ENCODE data around the gene RPS19.
"Not testable (repeated sequence)": the region's sequence is repeated elsewhere in the genome, so short reads cannot be mapped to it uniquely, and the experiment has no call there.

Gene RPS19

DNA sequence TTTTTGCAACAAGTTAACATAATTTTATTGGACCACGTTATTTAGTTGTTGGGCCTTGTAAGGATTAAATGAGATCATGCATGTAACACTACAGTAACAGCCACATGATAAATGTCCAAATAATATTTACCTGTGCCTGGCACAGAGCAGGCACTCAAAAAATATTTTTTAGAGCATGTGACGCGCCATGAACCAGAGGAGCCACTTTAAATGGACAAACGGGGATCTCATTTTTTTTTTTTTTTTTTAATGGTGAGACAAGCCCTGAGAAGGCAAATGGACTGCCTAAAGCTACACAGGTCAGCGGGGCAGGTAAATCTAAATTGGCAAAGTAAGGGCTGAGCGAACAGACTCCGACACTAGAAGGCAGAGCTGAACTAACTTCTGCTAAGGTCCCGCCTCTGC is 840 bp upstream of the RPS19 start:
- no peak for DNase-seq (ENCODE audit: low read depth in 1 of 2, low spot score in 1 of 2)

- no peak for DNase-seq (ENCODE audit: low read depth in 1 of 2, low spot score in 1 of 2)
Observed at GRCh38 chr19:41860419-41861115, 512 bp downstream of the RPS19 start.

DNA sequence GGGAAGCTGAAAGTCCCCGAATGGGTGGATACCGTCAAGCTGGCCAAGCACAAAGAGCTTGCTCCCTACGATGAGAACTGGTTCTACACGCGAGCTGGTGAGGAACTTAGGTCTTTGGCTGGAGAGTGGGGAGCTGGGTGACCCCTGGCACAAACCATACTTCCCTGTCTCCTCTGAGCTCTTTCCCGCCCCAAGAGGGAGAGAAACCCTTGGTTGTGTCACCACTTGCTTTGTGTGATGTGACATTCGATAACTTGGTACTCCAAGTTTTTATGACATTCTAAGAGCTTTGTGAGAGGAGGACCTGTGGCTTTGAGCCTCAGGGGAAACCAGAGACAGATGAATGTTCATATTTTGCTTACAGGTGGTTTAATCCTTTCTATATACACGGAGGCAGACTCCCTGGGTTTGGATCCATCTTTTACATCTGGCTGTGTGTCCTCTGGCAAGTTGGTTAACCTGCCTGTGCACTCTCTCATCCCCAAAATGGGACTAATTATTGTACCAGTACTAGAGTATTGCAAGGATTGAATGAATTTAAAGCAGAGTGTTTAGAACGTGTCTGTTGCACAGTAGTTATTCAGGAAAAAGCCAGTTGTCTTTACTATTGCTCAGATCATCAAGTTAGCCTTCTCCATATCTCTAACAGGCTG is 1.2 kb downstream of the RPS19 start:
- no peak for DNase-seq (ENCODE audit: low read depth in 1 of 2, low spot score in 1 of 2)

DNA sequence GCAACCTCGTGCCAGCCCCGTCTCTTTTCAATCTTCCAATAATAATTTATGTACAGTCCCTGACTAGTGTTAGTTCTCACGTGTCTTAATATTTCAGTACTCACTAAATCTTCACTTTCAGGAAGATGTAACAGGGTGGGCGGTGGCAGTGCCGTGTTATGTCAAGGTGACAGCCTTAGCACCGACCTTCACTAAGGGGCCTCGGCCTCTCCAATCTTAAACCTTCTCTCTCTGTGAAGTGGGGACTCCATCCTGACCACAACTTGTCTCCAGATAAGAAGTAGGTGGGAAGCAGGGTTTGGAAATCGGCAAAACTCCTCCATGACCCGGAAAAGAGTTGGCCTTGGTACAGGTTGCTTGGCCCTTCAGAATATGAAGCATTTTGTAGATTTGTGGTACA is 1.8 kb downstream of the RPS19 start:
- no peak for DNase-seq (ENCODE audit: low read depth in 1 of 2, low spot score in 1 of 2)

GRCh38 chr19:41862445-41862986 is 2.5 kb downstream of the RPS19 start:
- DNase-seq (ENCODE audit: low read depth in 1 of 2, low spot score in 1 of 2): no peak

- no peak for DNase-seq (ENCODE audit: low read depth in 1 of 2, low spot score in 1 of 2)
Observed at GRCh38 chr19:41863209-41863931, 3.3 kb downstream of the RPS19 start.

DNA sequence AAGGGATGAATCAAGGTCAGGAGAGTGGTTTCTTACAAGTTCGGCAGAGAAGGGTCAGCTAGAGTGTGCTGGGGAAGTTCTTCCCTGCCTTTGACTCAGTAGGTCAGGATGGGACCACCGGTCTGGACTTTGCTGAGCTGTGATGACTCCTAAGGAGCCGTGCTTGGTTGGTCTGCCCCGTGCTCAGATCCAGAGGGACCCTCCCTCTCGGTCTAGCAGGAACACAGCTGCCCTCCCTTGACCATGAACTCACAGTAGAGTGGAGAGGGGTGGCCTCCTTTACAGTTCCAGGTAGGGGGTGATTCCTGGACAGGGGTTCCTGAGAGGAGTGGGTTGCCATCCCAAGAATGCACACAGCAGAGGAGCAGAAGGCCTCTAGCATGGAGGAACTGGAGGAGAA is 4.3 kb downstream of the RPS19 start:
- DNase-seq (ENCODE audit: low read depth in 1 of 2, low spot score in 1 of 2): no peak

DNA sequence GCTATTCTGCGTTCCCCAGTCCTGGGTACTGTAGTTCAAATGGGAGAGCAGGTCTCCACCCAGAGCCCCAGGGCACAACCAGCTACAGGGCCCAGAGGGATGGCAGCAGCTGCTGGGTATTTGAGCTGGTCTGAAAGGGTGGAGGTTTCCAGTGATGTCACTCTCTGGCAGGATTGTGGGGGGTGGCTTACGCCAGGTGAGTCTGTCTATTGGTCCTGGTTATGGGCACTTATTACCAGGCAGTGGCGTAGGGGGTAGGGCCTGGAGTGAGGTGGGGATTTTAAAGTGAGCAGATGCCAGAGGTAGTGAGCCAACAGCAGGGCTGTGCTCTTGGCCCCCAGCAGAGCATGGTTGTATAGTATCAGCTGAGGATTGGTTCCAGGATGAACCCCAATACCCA is 6.2 kb downstream of the RPS19 start:
- no peak for DNase-seq (ENCODE audit: low read depth in 1 of 2, low spot score in 1 of 2)

DNA sequence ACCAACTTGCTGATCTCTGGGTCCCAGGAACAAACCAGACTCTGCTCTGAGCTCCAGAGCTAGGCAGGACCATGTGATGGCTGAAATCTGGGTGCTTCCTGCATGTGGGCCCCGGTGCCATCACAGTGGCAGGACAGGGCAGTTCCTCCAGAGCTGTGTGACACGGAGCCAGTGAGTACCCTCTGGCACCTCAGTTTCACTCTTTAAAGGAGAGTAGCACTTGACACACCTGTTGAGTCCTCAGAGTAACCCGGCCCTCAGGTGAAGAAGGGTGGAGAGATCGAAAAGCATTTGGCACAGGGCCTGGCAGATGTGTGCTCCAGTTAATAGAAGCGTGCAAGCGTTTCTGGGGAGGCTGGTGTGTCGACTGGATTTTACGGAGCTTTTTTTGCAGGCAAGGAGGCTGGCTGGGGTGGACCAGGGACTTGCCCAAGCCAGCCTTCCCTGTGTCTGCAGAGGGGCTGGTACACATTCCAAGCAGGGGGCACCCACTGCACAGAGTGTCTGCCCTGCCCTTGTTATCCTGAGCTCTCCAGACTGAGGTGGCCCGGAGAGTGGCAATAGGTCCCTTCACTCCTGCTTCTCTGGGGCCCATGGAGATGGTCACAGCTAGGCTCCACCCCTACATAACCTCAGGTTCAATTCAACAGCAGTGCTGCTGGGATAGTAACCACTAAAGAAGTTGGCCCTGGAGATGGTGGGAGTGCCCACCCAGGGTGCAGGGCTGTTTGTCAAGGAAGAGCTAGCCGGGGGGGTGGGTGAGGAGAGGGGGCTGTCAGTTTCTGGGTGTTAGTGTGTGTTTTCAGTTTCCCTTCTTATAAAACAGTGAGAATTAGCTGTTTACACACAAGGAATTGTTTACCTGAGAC is 8.3 kb downstream of the RPS19 start:
- DNase-seq (ENCODE audit: low read depth in 1 of 2, low spot score in 1 of 2): no peak

GRCh38 chr19:41868989-41869300 is 8.9 kb downstream of the RPS19 start:
- no peak for DNase-seq (ENCODE audit: low read depth in 1 of 2, low spot score in 1 of 2)

- no peak for DNase-seq (ENCODE audit: low read depth in 1 of 2, low spot score in 1 of 2)
Observed at GRCh38 chr19:41869374-41869955, 9.4 kb downstream of the RPS19 start.

DNA sequence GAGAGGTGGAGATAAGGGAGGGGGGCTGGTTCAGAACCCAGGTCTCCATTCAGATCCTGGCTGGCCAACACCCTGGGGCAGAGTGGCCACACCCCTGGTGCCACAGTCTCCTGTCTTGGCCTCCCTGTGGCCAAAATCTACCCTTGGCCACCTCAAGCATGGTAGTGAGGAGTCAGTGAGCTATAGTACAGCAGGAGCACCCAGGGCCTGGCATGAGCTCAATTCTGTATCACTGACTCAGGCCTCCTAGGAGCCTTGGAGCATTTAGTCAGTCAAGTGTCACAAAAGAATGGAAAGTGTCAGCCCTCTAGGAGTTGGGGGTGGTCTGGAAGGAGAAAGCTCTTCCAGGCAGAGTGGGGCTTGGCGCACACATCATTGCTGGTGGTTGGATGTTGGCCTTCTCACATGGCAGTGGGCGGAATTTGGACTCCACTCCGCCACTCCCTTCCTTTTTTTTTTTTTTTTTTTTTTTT is 10.4 kb downstream of the RPS19 start:
- no peak for DNase-seq (ENCODE audit: low read depth in 1 of 2, low spot score in 1 of 2)

GRCh38 chr19:41871573-41872383 is 11.7 kb downstream of the RPS19 start:
- peak in 1 of 2 donors; percentile 22 for DNase-seq (ENCODE audit: low read depth in 1 of 2, low spot score in 1 of 2)

GRCh38 chr19:41872384-41872774 is 12.3 kb downstream of the RPS19 start:
- DNase-seq (ENCODE audit: low read depth in 1 of 2, low spot score in 1 of 2): no peak

GRCh38 chr19:41872775-41873647 is 13.0 kb downstream of the RPS19 start:
- DNase-seq (ENCODE audit: low read depth in 1 of 2, low spot score in 1 of 2): peak; percentile 42 to 61

DNA sequence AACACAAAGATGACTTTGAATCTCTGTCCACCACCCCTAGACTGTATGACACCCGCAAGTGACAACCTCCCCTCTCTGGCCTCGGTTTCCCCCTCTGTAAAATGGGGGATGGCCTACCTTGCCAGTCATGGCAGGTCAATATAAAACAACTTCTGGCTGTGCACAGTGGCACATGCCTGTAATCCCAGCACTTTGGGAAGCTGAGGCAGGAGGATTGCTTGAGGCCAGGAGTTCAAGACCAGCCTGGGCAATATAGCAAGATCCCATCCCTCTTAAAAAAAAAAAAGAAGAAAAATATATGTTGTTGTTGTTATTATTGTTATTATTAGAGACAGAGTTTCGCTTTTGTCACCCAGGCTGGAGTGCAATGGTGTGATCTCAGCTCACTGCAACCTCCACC is 15.9 kb downstream of the RPS19 start:
- DNase-seq (ENCODE audit: low read depth in 1 of 2, low spot score in 1 of 2): not testable (repeated sequence)

DNA sequence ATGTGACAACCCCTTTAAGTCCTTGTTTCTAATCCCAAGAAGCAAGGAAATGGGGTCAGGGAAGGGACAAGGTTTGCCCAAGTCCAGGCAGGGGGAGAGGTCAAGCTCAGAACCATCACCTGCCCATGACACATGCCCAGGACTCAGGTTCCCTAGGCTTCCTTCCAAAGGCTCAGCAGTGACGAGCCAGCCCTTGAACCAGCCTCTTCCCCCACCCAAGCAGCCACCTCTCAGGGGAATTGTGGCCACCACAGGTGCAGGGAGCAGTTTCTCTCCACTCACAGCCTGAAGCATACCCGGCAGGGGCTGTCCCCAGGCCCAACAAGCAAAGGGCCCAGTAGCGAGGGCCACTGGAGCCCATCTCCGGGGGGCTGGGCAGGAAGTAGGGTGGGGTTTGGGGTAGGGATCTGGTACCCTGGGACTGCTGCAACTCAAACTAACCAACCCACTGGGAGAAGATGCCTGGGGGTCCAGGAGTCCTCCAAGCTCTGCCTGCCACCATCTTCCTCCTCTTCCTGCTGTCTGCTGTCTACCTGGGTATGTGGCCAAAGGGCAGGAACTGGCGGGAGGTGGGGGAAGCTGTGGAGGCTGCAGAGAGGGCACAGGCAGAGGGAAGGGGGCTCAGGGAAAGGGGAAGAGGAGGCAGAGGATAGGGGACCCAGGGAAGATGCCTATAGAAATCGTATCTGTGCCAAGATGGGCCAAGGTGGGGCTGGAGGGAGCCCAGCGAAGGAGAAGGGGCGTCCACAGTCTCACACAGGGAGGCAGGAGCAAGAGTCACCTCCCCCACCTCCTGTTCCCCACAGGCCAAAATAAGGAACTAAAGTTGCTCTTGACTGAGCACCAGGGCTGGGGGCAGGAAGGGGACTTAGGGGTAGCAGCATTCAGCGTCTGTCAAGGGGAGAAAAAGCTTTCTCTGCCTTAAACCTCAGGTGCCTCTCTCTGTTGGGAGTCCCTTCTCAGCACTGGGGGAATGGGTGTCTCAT is 17.1 kb downstream of the RPS19 start, which contains the start of gene CD79A:
CD79A (plus strand) TSS at position 433 of the 986 bp plus-strand sequence; CDS start at position 459, 26 bp downstream.
- no peak for DNase-seq (ENCODE audit: low read depth in 1 of 2, low spot score in 1 of 2)

Measured in stimulated activated CD4-positive, alpha-beta T cell treated with anti-CD3 and anti-CD28 coated beads, Interleukin-15, amount 100 ng/mL, for 1 hour (primary cell).